HEK293 (cell line): ENCODE results near the gene FBXO42.
A peak's percentile ranks its signal among the peaks of the same experiment; 100 is the strongest.

Source experiments
- GLI2 ChIP-seq: fragments of 450-650 bp; formaldehyde crosslinking; IDR thresholded peaks from 2 replicates; pipeline ENCODE4; 2017; ENCODE audit warnings: missing biosample characterization, missing genetic modification characterization, low read depth, borderline replicate concordance
- GLIS2 ChIP-seq: fragments of 450-650 bp; formaldehyde crosslinking; IDR thresholded peaks from 2 replicates; pipeline ENCODE4 v1.5.1; 2016; ENCODE audit warnings: missing biosample characterization, missing genetic modification characterization
- IKZF3 ChIP-seq: fragments of 450-650 bp; IDR thresholded peaks from 2 replicates; pipeline ENCODE4 v1.5.0; 2018; ENCODE audit warnings: missing biosample characterization, mild to moderate bottlenecking, missing genetic modification characterization, moderate library complexity
- KLF1 ChIP-seq: fragments of 450-650 bp; formaldehyde crosslinking; IDR thresholded peaks from 2 replicates; pipeline ENCODE4 v1.5.1; 2016; ENCODE audit warnings: missing biosample characterization, missing genetic modification characterization
- KLF8 ChIP-seq: fragments of 450-650 bp; formaldehyde crosslinking; IDR thresholded peaks from 2 replicates; pipeline ENCODE4 v1.5.1; 2016; ENCODE audit warnings: missing biosample characterization, missing genetic modification characterization
- MZF1 ChIP-seq: fragments of 450-650 bp; formaldehyde crosslinking; IDR thresholded peaks from 2 replicates; pipeline ENCODE4 v1.5.1; 2017; ENCODE audit warnings: missing biosample characterization, missing genetic modification characterization, borderline replicate concordance
- OVOL3 ChIP-seq: fragments of 450-650 bp; formaldehyde crosslinking; IDR thresholded peaks from 2 replicates; pipeline ENCODE4 v1.5.1; 2016; ENCODE audit warnings: missing biosample characterization, missing genetic modification characterization
- RBAK ChIP-seq: fragments of 450-650 bp; formaldehyde crosslinking; IDR thresholded peaks from 2 replicates; pipeline ENCODE4 v1.5.1; 2016; ENCODE audit warnings: missing biosample characterization, missing genetic modification characterization
- TRIM28 ChIP-seq: IDR thresholded peaks from 2 replicates; pipeline ENCODE4 v1.6.1; 2011; ENCODE audit warnings: low read length, control low read depth, borderline replicate concordance
- ZBTB20 ChIP-seq: fragments of 450-650 bp; formaldehyde crosslinking; IDR thresholded peaks from 2 replicates; pipeline ENCODE4 v1.5.1; 2016; ENCODE audit warnings: missing biosample characterization, missing genetic modification characterization
- ZBTB21 ChIP-seq: fragments of 450-650 bp; formaldehyde crosslinking; IDR thresholded peaks from 2 replicates; pipeline ENCODE4 v1.5.1; 2017; ENCODE audit warnings: missing biosample characterization, missing genetic modification characterization
- ZNF146 ChIP-seq: fragments of 450-650 bp; formaldehyde crosslinking; IDR thresholded peaks from 2 replicates; pipeline ENCODE4 v1.5.1; 2016; ENCODE audit warnings: missing biosample characterization, missing genetic modification characterization
- ZNF2 ChIP-seq: fragments of 450-650 bp; formaldehyde crosslinking; IDR thresholded peaks from 2 replicates; pipeline ENCODE4 v1.5.1; 2016; ENCODE audit warnings: missing biosample characterization, missing genetic modification characterization
- ZNF223 ChIP-seq: fragments of 450-650 bp; formaldehyde crosslinking; IDR thresholded peaks from 2 replicates; pipeline ENCODE4 v1.5.1; 2016; ENCODE audit warnings: missing biosample characterization, missing genetic modification characterization
- ZNF394 ChIP-seq: fragments of 450-650 bp; formaldehyde crosslinking; IDR thresholded peaks from 2 replicates; pipeline ENCODE4 v1.5.1; 2016; ENCODE audit warnings: missing biosample characterization, missing genetic modification characterization, mild to moderate bottlenecking, moderate library complexity, borderline replicate concordance
- ZNF501 ChIP-seq: fragments of 450-650 bp; formaldehyde crosslinking; IDR thresholded peaks from 2 replicates; pipeline ENCODE4 v1.5.1; 2016; ENCODE audit warnings: missing biosample characterization, missing genetic modification characterization
- ZNF521 ChIP-seq: fragments of 450-650 bp; formaldehyde crosslinking; IDR thresholded peaks from 2 replicates; pipeline ENCODE4 v1.5.1; 2017; ENCODE audit warnings: missing biosample characterization, mild to moderate bottlenecking, missing genetic modification characterization
- ZNF623 ChIP-seq: fragments of 450-650 bp; formaldehyde crosslinking; IDR thresholded peaks from 2 replicates; pipeline ENCODE4 v1.5.1; 2016; ENCODE audit warnings: missing biosample characterization, missing genetic modification characterization
- ZNF768 ChIP-seq: fragments of 450-650 bp; formaldehyde crosslinking; IDR thresholded peaks from 2 replicates; pipeline ENCODE4 v1.5.1; 2018; ENCODE audit warnings: missing biosample characterization, mild to moderate bottlenecking, missing genetic modification characterization
- ZNF776 ChIP-seq: fragments of 450-650 bp; formaldehyde crosslinking; IDR thresholded peaks from 2 replicates; pipeline ENCODE4 v1.5.0; 2017; ENCODE audit warnings: missing biosample characterization, missing genetic modification characterization, borderline replicate concordance
- ZNF791 ChIP-seq: fragments of 450-650 bp; formaldehyde crosslinking; IDR thresholded peaks from 2 replicates; pipeline ENCODE4 v1.5.1; 2016; ENCODE audit warnings: missing biosample characterization, missing genetic modification characterization
- TF ChIP-seq, protein P1 (sequence below): fragments of 450-650 bp; formaldehyde crosslinking; IDR thresholded peaks from 2 replicates; pipeline ENCODE4 v1.5.1; 2016; ENCODE audit warnings: missing biosample characterization, missing genetic modification characterization
- TF ChIP-seq, protein P2 (sequence below): fragments of 450-650 bp; formaldehyde crosslinking; IDR thresholded peaks from 2 replicates; pipeline ENCODE4 v1.5.1; 2016; ENCODE audit warnings: missing biosample characterization, missing genetic modification characterization
- TF ChIP-seq, protein P3 (sequence below): fragments of 450-650 bp; formaldehyde crosslinking; IDR thresholded peaks from 2 replicates; pipeline ENCODE4 v1.5.1; 2016; ENCODE audit warnings: missing biosample characterization, missing genetic modification characterization
- TF ChIP-seq, protein P4 (sequence below): fragments of 450-650 bp; formaldehyde crosslinking; IDR thresholded peaks from 2 replicates; pipeline ENCODE4 v1.5.1; 2016; ENCODE audit warnings: missing biosample characterization, missing genetic modification characterization
- TF ChIP-seq, protein P5 (sequence below): fragments of 450-650 bp; formaldehyde crosslinking; IDR thresholded peaks from 2 replicates; pipeline ENCODE4 v1.5.1; 2016; ENCODE audit warnings: missing biosample characterization, missing genetic modification characterization
- TF ChIP-seq, protein P6 (sequence below): fragments of 450-650 bp; formaldehyde crosslinking; IDR thresholded peaks from 2 replicates; pipeline ENCODE4 v1.5.1; 2016; ENCODE audit warnings: missing biosample characterization, missing genetic modification characterization
- TF ChIP-seq, protein P7 (sequence below): fragments of 450-650 bp; formaldehyde crosslinking; IDR thresholded peaks from 2 replicates; pipeline ENCODE4 v1.5.1; 2017; ENCODE audit warnings: missing biosample characterization, missing genetic modification characterization

FBXO42 gene

DNA sequence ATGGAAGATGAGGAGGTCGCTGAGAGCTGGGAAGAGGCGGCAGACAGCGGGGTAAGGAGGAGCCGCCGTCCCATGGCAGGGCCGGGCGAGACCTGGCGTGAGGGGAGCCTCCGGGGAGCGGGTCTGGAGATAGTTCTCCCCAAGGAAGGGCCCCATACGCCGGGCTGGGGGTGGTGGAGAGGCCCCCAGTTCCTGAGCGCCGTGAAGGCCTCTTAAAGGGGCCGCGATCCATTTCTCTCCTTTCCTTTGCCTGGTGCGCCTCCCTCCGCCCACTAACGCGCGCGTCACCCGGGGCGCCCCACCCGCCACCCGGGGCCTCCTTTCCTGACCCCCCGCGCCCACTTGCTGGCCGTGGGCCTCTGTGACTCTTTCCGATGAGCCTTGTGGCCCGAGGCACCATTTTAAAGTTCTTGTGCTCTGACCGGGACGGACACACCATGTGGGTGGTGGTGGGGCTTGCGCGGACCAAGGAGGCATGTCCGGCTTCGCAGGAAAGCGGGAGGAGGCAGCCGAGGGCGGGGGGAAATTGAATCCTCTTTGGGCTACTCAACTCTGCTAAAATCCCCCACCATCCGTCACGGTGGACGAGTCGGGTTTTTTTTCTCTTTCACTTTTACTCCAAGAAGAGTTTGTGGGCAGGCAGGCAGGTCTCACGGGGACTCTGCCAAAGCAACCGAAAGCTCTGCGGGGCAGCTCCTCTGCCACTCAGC lies 15.1 kb upstream of the FBXO42 start (continued):
- TF ChIP-seq, protein P1, sequence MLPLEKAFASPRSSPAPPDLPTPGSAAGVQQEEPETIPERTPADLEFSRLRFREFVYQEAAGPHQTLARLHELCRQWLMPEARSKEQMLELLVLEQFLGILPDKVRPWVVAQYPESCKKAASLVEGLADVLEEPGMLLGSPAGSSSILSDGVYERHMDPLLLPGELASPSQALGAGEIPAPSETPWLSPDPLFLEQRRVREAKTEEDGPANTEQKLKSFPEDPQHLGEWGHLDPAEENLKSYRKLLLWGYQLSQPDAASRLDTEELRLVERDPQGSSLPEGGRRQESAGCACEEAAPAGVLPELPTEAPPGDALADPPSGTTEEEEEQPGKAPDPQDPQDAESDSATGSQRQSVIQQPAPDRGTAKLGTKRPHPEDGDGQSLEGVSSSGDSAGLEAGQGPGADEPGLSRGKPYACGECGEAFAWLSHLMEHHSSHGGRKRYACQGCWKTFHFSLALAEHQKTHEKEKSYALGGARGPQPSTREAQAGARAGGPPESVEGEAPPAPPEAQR (tag by site-specific recombination) = no peak
- TF ChIP-seq ZNF501 (peak; percentile 70; the same call in 1 of the 2 replicates), ZNF2 (tag by site-specific recombination) (peak; percentile 68), ZBTB20 (peak; percentile 68; the same call in 1 of the 2 replicates), ZNF521 (tag by site-specific recombination) (no peak), GLI2 (tag by site-specific recombination) (no peak), MZF1 (tag by site-specific recombination) (no peak; the same call in none of the 2 replicates), ZNF146 (tag by site-specific recombination) (peak; percentile 26; the same call in 1 of the 2 replicates), GLIS2 (tag by site-specific recombination) (peak; percentile 97), KLF8 (tag by site-specific recombination) (peak; percentile 86), ZBTB21 (tag by site-specific recombination) (peak; percentile 44; the same call in 1 of the 2 replicates), ZNF623 (no peak), KLF1 (tag by site-specific recombination) (peak; percentile 37; the same call in 1 of the 2 replicates), TRIM28 (no peak), ZNF223 (0 out of 2 replicates have a peak, but pooled peaks have one; percentile 30), OVOL3 (tag by site-specific recombination) (peak; percentile 77; the same call in 1 of the 2 replicates), ZNF776 (tag by site-specific recombination) (no peak), ZNF791 (tag by site-specific recombination) (no peak), ZNF394 (tag by site-specific recombination) (no peak), ZNF768 (tag by site-specific recombination) (no peak; the same call in 1 of the 2 replicates), RBAK (no peak), IKZF3 (tag by site-specific recombination) (peak; percentile 20; the same call in 1 of the 2 replicates)
- TF ChIP-seq, protein P2, sequence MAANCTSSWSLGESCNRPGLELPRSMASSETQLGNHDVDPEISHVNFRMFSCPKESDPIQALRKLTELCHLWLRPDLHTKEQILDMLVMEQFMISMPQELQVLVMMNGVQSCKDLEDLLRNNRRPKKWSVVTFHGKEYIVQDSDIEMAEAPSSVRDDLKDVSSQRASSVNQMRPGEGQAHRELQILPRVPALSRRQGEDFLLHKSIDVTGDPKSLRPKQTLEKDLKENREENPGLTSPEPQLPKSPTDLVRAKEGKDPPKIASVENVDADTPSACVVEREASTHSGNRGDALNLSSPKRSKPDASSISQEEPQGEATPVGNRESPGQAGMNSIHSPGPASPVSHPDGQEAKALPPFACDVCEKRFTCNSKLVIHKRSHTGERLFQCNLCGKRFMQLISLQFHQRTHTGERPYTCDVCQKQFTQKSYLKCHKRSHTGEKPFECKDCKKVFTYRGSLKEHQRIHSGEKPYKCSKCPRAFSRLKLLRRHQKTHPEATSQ (tag by site-specific recombination) = peak; percentile 69; the same call in 1 of the 2 replicates
- TF ChIP-seq, protein P3, sequence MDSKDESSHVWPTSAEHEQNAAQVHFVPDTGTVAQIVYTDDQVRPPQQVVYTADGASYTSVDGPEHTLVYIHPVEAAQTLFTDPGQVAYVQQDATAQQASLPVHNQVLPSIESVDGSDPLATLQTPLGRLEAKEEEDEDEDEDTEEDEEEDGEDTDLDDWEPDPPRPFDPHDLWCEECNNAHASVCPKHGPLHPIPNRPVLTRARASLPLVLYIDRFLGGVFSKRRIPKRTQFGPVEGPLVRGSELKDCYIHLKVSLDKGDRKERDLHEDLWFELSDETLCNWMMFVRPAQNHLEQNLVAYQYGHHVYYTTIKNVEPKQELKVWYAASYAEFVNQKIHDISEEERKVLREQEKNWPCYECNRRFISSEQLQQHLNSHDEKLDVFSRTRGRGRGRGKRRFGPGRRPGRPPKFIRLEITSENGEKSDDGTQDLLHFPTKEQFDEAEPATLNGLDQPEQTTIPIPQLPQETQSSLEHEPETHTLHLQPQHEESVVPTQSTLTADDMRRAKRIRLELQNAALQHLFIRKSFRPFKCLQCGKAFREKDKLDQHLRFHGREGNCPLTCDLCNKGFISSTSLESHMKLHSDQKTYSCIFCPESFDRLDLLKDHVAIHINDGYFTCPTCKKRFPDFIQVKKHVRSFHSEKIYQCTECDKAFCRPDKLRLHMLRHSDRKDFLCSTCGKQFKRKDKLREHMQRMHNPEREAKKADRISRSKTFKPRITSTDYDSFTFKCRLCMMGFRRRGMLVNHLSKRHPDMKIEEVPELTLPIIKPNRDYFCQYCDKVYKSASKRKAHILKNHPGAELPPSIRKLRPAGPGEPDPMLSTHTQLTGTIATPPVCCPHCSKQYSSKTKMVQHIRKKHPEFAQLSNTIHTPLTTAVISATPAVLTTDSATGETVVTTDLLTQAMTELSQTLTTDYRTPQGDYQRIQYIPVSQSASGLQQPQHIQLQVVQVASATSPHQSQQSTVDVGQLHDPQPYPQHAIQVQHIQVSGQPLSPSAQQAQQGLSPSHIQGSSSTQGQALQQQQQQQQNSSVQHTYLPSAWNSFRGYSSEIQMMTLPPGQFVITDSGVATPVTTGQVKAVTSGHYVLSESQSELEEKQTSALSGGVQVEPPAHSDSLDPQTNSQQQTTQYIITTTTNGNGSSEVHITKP (tag by site-specific recombination) = peak; percentile 96
- TF ChIP-seq, protein P4, sequence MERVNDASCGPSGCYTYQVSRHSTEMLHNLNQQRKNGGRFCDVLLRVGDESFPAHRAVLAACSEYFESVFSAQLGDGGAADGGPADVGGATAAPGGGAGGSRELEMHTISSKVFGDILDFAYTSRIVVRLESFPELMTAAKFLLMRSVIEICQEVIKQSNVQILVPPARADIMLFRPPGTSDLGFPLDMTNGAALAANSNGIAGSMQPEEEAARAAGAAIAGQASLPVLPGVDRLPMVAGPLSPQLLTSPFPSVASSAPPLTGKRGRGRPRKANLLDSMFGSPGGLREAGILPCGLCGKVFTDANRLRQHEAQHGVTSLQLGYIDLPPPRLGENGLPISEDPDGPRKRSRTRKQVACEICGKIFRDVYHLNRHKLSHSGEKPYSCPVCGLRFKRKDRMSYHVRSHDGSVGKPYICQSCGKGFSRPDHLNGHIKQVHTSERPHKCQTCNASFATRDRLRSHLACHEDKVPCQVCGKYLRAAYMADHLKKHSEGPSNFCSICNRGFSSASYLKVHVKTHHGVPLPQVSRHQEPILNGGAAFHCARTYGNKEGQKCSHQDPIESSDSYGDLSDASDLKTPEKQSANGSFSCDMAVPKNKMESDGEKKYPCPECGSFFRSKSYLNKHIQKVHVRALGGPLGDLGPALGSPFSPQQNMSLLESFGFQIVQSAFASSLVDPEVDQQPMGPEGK (tag by site-specific recombination) = peak; percentile 99
- TF ChIP-seq, protein P5, sequence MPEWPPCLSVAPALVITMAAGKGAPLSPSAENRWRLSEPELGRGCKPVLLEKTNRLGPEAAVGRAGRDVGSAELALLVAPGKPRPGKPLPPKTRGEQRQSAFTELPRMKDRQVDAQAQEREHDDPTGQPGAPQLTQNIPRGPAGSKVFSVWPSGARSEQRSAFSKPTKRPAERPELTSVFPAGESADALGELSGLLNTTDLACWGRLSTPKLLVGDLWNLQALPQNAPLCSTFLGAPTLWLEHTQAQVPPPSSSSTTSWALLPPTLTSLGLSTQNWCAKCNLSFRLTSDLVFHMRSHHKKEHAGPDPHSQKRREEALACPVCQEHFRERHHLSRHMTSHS = no peak
- TF ChIP-seq, protein P6, sequence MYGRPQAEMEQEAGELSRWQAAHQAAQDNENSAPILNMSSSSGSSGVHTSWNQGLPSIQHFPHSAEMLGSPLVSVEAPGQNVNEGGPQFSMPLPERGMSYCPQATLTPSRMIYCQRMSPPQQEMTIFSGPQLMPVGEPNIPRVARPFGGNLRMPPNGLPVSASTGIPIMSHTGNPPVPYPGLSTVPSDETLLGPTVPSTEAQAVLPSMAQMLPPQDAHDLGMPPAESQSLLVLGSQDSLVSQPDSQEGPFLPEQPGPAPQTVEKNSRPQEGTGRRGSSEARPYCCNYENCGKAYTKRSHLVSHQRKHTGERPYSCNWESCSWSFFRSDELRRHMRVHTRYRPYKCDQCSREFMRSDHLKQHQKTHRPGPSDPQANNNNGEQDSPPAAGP (tag by site-specific recombination) = peak; percentile 52; the same call in 1 of the 2 replicates
- TF ChIP-seq, protein P7, sequence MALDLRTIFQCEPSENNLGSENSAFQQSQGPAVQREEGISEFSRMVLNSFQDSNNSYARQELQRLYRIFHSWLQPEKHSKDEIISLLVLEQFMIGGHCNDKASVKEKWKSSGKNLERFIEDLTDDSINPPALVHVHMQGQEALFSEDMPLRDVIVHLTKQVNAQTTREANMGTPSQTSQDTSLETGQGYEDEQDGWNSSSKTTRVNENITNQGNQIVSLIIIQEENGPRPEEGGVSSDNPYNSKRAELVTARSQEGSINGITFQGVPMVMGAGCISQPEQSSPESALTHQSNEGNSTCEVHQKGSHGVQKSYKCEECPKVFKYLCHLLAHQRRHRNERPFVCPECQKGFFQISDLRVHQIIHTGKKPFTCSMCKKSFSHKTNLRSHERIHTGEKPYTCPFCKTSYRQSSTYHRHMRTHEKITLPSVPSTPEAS (tag by site-specific recombination) = 0 out of 2 replicates have a peak, but pooled peaks have one; percentile 26
